ENCODE results near the gene MGAT4A. TPM values are rescaled to one million over a fixed set of nuclear protein-coding genes. Genes with fewer than 3 reads are reported as not detected.

The MGAT4A gene
- total RNA-seq, 1 donor, result under 0.01 TPM

DNA sequence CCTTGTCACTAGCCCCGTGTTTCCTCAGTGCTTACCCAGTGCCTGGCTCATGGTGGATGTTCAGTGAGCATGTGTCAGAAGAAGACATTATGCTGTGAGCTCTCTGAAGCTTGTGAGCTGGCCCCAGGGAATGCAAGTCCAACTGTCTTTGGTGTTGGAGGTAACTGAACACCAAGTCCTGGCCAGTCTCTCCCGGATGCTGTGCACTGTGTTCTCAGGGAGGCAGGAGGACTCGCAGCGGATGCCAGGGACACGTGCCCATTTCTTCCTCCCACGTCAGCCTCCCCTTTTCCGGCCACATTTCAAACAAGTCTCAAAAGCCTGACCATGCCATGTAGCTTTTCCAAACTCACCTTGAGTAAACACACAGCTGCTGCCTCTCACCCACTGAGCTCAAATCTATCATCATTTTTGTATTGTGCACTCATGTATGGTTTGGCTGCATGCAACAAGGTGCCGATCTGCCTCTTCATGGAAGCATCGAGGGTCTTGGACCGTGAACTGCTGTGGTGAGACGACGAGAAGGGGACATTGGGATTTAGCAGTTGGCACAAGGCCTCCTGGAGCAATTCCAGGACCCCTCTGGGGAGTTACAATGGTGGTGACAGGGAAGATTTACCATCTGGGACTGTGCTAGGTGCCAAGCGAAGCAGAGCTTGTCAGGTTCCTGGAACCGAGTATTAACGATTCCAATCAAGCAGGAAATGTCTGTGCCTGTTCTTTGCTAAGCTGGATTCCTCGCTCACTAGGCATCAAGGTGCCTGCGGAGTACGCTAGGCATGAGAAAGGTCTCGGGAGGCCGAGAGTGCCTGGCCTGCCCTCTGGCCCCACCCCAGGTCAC is 44.4 kb upstream of the MGAT4A start:
- no peak for DNase-seq (ENCODE audit: low read depth)
- no peak overlapping the region for H3K4me3 ChIP-seq (ENCODE audit: low read depth, low read length)
- TF ChIP-seq, protein P1, sequence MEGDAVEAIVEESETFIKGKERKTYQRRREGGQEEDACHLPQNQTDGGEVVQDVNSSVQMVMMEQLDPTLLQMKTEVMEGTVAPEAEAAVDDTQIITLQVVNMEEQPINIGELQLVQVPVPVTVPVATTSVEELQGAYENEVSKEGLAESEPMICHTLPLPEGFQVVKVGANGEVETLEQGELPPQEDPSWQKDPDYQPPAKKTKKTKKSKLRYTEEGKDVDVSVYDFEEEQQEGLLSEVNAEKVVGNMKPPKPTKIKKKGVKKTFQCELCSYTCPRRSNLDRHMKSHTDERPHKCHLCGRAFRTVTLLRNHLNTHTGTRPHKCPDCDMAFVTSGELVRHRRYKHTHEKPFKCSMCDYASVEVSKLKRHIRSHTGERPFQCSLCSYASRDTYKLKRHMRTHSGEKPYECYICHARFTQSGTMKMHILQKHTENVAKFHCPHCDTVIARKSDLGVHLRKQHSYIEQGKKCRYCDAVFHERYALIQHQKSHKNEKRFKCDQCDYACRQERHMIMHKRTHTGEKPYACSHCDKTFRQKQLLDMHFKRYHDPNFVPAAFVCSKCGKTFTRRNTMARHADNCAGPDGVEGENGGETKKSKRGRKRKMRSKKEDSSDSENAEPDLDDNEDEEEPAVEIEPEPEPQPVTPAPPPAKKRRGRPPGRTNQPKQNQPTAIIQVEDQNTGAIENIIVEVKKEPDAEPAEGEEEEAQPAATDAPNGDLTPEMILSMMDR (IDR thresholded peaks at IDR 0.05; ENCODE audit: insufficient read depth, low read depth, low read length), result no peak

DNA sequence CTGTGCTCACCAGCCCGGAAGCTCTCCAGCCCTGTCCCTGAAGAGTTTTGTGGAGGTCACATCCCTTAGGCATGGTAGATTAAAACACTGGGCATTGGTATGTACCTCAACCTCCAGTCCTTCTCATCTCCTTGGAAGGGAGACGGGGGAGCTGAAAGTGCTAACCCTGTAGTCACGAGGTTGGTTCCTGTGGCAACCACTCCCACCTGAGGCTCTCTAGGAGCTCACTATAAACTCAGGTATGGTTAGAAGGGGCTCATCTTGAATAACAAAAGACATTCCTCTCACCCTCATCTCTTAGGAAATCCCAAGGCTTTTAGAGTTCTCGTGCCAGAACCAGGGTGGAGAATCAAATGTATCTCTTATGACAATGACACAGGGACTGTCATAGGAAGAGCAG is 43.0 kb upstream of the MGAT4A start:
- TF ChIP-seq, protein P1 (IDR thresholded peaks at IDR 0.05; ENCODE audit: insufficient read depth, low read depth, low read length), result no peak
- H3K4me3 ChIP-seq (ENCODE audit: low read depth, low read length), result no peak overlapping the region
- DNase-seq (ENCODE audit: low read depth), result no peak

DNA sequence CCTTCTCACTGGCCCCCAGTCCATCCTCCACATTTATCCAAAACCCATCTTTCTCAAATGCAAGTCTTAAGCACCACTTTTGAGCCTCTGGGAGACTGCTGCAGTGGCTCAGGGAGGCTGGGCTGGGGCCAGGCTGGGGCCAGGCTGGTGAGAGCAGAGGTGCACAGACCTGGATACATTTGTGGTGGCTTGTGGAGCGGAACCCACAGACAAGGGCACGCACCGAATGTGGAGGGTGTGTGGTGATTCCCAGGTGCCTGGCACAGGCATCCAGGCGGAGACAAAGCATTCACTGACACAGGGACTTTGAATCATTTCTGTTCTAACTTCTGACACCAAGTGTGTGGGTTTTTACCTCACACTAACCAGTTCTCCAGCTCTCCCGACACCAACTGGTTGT is 42.2 kb upstream of the MGAT4A start:
- no peak for DNase-seq (ENCODE audit: low read depth)
- TF ChIP-seq, protein P1 (IDR thresholded peaks at IDR 0.05; ENCODE audit: insufficient read depth, low read depth, low read length), result no peak
- no peak overlapping the region for H3K4me3 ChIP-seq (ENCODE audit: low read depth, low read length)

- TF ChIP-seq, protein P1 (IDR thresholded peaks at IDR 0.05; ENCODE audit: insufficient read depth, low read depth, low read length), result no peak
- no peak overlapping the region for H3K4me3 ChIP-seq (ENCODE audit: low read depth, low read length)
- DNase-seq (ENCODE audit: low read depth), result no peak
These were observed 41.6 kb upstream of the MGAT4A start for GRCh38 chr2:98772536-98772935.

DNA sequence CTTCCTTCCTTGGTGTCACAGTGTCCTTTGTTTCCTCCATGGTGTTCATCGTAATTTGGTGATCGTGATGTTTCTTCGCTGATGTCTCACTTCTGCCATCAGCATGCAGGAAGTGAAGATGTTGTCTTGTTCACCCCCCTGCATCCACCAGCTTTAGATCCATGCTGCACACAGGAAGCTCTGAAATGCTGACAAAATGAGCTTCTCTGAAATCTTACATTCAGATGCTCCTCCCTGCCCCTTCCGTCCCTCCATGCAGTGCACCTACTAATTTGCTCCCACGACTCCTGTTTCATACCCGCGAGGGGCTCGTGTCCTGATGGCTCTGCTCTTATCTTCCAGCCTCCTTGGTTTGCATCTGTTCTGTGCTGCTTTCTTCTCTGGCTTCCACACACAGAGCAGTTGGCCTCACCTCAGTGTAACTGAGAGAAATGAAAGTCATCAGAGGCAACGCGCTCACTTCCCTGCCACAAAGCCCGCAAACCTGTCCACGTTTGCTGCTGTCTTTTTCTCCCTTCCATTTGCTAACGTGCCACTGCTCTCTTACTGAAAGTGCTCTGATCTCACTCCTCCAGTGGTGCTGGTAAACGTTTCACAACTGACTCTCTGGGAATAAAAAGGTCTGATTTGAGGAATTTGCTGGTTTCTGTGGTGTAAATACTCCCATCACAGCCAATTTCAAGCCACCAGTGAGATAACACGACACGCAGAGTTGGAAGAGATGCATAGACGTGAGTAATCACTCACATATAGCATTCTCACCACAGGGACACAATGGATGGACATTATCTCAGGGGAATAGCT is 41.0 kb upstream of the MGAT4A start:
- DNase-seq (ENCODE audit: low read depth), result peak; percentile 2
- TF ChIP-seq, protein P1 (IDR thresholded peaks at IDR 0.05; ENCODE audit: insufficient read depth, low read depth, low read length), result no peak
- H3K4me3 ChIP-seq (ENCODE audit: low read depth, low read length), result no peak overlapping the region

DNA sequence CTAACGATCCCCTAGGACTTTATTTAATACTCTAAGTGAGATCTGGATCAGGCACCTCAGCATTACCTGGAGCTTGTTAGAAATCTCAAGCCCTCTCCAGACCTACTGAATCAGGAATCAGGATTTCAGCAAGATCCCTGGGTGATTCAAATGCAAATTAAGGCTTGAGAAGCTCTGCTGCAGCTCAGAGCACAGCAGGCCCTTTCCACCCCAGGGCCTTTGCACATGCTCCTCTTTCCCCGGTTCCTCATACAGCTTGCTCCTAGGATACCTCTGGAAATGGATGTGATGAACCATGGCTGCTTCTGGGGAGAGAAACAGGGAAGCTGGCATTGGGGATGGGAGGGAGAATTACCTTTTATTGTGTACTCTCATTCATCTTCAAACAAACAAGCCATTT is 40.3 kb upstream of the MGAT4A start:
- DNase-seq (ENCODE audit: low read depth), result no peak
- TF ChIP-seq, protein P1 (IDR thresholded peaks at IDR 0.05; ENCODE audit: insufficient read depth, low read depth, low read length), result no peak
- H3K4me3 ChIP-seq (ENCODE audit: low read depth, low read length), result no peak overlapping the region
